Bronchial epithelial cell (primary cell): Measurements from ENCODE around the gene PIH1D1. TPM values are rescaled to one million over a fixed set of nuclear protein-coding genes. Genes with fewer than 3 reads are reported as not detected.

Experiments used
- DNase-seq: peaks from one replicate; pipeline ENCODE4 v3.0.0-alpha.2; 2010; ENCODE audit warnings: low read depth
- FAIRE-seq: peaks from 2 replicates; lab custom pipeline; 2011; peaks lifted over from hg19 to GRCh38; lab: Jason Lieb, UNC
- H3K27me3 ChIP-seq: 2 replicates; pipeline ENCODE4 v1.5.1; 2011; ENCODE audit warnings: low read length; ENCODE audit not compliant: control insufficient read depth, insufficient read depth
- H3K36me3 ChIP-seq: 2 replicates; pipeline ENCODE4 v1.5.1; 2011; ENCODE audit warnings: low read length; ENCODE audit not compliant: control insufficient read depth, insufficient read depth
- H3K4me3 ChIP-seq: 2 replicates; pipeline ENCODE4 v1.5.1; 2011; ENCODE audit warnings: mild to moderate bottlenecking, low read depth, low read length, control low read depth
- total RNA-seq: library from RNA; depleted of rRNA; stranded (reverse); fragments of >200 nt; gene quantifications from 2 replicates; pipeline ENCODE4 v1.2.1, GENCODE V29; 2014
- TF ChIP-seq, protein P1 (sequence below): IDR thresholded peaks from 2 replicates; pipeline ENCODE4 v1.5.1; 2011; ENCODE audit warnings: mild to moderate bottlenecking, moderate library complexity, low read length, control low read depth, inconsistent platforms; ENCODE audit not compliant: insufficient read depth, severe bottlenecking

The PIH1D1 gene
- total RNA-seq, 1 donor from 2014 or later: 115 TPM

DNA sequence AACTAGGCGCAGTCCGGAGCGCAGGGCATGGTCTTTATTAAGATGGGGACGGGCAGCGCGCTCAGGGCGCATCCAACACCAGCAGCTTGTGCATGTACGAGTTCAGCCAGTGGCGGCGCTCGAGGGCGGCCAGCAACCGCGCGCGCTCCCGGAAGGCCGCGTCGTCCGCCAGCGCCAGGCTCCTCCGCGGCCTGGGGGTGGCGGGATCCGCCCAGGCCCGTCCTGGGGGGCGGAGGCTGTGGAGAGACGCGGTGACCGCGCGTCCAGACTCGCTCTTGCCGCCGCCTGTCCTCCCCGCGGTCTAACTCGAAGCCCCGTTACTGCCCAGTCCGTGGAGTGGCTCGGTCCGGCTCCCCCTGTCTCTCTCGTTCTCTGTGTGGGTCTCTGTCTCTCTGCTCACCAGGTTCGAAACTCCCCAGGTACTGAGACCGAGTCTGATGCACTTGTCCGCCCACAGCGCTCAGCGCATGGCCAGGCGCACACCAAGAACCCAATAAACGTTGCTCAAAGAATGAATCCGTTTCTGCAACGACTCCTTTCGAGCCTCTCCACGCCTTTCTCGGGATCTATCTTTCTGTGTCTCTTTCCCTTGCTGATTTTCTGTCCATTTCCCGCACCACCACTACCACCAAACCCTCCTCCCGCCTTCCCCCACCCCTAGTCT lies 29.1 kb downstream of the PIH1D1 start:
- Histone ChIP-seq H3K27me3 (peaks cover 44% of the 10 kb centered on the region), H3K36me3 (no peaks in the 10 kb centered on the region), H3K4me3 (no peak overlapping the region)
- DNase-seq (no peak), FAIRE-seq (no peak)
- TF ChIP-seq, protein P1, sequence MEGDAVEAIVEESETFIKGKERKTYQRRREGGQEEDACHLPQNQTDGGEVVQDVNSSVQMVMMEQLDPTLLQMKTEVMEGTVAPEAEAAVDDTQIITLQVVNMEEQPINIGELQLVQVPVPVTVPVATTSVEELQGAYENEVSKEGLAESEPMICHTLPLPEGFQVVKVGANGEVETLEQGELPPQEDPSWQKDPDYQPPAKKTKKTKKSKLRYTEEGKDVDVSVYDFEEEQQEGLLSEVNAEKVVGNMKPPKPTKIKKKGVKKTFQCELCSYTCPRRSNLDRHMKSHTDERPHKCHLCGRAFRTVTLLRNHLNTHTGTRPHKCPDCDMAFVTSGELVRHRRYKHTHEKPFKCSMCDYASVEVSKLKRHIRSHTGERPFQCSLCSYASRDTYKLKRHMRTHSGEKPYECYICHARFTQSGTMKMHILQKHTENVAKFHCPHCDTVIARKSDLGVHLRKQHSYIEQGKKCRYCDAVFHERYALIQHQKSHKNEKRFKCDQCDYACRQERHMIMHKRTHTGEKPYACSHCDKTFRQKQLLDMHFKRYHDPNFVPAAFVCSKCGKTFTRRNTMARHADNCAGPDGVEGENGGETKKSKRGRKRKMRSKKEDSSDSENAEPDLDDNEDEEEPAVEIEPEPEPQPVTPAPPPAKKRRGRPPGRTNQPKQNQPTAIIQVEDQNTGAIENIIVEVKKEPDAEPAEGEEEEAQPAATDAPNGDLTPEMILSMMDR: peak; percentile 44

DNA sequence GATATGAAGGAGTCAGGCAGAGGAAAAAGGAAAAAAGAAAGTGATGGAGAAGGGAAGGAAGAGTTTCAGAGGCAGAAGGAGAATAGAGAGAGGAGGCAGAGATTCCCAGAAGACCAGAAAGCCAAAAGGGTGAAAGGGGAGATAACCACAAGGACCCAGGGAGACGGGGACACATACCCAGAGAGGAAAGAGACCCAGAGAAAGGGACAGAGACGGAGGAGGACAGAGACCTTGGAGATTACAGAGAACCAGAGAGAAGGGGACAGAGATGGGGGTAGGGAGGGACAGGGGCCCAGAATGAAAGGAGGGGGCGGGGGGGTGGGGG lies 29.8 kb downstream of the PIH1D1 start:
- TF ChIP-seq, protein P1: no peak
- DNase-seq (no peak), FAIRE-seq (no peak)
- H3K4me3 ChIP-seq: no peak overlapping the region
- peaks cover 47% of the 10 kb centered on the region for H3K27me3 ChIP-seq
- no peaks in the 10 kb centered on the region for H3K36me3 ChIP-seq

DNA sequence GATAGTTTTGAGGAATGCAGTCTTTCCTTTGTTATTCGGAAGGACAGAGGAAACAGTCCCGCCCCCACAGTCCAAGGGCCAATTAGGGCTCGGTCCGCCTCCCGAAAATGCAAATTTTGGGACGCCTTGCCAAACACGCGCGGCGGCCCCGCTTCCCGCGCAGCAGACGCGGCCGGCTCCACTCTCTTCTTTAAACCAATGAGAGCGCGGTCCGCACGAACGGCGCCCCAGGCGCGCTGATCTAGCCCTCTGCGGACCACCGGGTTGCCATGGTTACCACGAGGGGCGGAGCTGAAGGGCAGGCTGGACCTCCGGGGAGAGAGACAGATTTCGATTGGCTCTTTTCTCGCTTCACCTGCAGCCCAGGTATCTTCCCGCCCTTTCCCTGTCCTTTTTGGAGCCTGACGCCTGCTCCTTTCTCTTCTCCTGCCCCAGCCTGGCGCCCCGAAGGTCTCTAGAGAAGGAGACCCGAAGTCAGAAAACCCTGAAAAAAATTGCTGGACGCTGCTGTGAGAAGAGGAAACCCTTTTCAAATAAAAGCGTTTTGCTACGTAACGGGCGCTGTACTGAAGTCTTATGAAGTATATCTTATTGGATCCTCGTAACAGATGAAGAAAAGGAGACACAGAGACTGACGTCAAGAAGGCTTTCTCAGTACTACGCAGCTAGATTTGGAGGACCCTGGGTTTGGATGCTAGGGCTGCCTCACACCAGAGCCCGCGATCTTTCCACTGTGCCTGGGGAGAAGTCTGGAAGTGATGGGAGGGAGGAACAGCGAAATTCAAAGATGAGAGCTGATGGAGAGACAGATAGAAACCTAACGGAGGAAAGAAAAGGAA lies 30.4 kb downstream of the PIH1D1 start:
- DNase-seq: peak; percentile 43
- Histone ChIP-seq H3K4me3 (no peak overlapping the region), H3K27me3 (peaks cover 46% of the 10 kb centered on the region), H3K36me3 (no peaks in the 10 kb centered on the region)
- FAIRE-seq: no peak
- TF ChIP-seq, protein P1: no peak

DNA sequence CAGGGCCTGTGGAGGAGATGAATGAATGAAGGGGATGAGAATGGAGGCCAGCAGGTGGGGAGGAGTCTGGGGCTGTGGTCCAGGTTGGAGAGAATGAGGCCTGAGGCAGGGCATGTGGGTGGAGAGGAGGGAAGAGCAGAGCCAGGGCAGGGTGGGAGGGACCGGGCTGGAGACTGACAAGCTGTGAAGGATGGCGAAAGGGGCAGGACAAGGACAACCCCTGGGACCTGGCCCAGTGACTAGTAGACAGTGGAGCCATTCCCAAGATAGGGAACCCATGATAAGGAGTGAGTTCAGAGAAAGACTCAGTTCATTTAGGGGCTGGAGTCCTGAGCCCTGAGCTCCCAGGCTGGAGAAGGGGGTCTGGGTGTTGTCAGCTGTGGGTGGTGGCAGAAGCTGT lies 31.4 kb downstream of the PIH1D1 start:
- H3K36me3 ChIP-seq: no peaks in the 10 kb centered on the region
- FAIRE-seq (no peak), DNase-seq (no peak)
- no peak overlapping the region for H3K4me3 ChIP-seq
- peaks cover 36% of the 10 kb centered on the region for H3K27me3 ChIP-seq
- TF ChIP-seq, protein P1: no peak

DNA sequence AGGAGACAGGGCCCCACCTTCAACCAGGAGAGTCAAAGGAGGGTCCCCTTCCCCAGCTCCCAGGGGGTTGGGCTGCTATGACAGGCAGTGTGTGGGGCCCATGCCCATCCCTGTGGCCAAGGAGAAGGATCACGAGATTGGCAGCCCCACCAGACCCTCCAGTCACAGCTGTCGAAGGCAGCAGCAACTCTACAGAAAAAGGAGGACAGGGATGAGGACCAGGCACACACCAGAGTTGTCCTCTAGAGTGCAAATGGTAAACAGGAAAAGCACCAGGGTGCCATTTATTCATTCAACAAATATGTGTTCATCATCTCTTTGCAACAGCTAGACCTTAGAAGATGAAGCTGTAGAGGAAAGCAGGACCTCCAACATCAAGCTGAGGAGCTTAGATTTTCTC lies 32.4 kb downstream of the PIH1D1 start:
- TF ChIP-seq, protein P1: no peak
- H3K27me3 ChIP-seq: peaks cover 35% of the 10 kb centered on the region
- no peak overlapping the region for H3K4me3 ChIP-seq
- H3K36me3 ChIP-seq: no peaks in the 10 kb centered on the region
- no peak for DNase-seq
- no peak for FAIRE-seq
